Coronary artery (tissue), 2 donors: ENCODE results near the gene APCDD1L.
A peak's percentile ranks its signal among the peaks of the same experiment; 100 is the strongest.

Source experiments
- DNase-seq: peaks from one replicate; pipeline ENCODE4 v3.0.0-alpha.2; 2017; ENCODE audit warnings: low spot score
- H3K27ac ChIP-seq, 2 donors: fragments of 200-600 bp; sonication (generic); one replicate each; pipeline ENCODE4 v1.5.1; 2016 to 2019
- H3K4me3 ChIP-seq: fragments of 200-600 bp; sonication (generic); 2 replicates; pipeline ENCODE4 v1.5.1; 2016; ENCODE audit warnings: mild to moderate bottlenecking, moderate library complexity
- TF ChIP-seq, protein P1 (sequence below): fragments of 200-600 bp; sonication (generic); IDR thresholded peaks from one replicate; pipeline ENCODE4 v1.5.1; 2019; ENCODE audit warnings: antibody characterized with exemption

The APCDD1L gene

DNA sequence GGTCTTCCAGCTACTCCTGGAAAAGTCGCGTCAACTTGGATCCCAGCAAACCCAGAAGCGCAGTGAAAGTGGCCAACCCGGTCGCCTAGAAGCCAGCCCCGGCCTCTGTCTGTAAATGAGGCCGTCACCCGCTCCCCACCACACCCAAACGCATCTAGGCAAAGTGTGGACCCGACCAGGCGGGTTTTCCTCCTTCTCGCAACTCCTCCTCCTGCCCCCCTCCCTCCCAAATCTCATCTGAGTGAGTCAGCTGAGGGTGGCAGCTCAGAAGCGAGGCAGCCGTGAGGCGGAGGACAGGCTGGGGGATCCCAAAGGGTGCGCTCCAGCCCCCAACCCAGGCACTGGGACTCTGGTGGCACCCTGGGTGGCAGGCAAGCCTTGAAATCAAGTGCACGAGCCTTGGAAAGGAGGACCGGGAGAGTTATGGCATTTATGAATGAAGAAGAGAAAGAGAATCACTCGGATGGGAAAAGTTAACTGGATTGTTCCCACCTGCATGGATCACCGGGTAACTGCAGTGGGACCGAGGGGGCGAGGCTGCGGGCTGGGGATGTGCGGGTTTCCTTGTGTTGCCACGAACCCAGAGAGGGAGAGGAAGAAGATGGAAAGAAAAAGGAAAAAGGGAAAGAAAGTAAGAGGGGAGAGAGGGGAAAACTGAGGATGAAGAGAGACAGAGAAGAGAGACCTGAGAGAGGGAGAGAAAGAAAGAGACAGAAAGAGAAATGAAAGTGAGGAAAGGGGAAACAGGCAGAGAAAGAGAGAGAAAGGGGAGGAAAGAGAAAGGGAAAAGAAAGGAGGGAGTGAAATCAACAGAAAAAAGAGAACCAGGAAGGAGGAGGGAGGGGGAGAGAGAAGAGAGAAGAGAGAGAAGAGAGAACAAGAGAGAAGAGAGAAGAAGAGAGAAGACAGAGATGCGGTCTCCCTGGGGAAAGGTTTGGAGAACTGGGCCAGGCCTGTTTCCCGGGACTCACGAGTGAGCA is at the start of gene APCDD1L:
Gene APCDD1L, minus strand, starts transcription at position 167 of the 980 bp plus-strand sequence. CDS start 692 bp downstream, outside the sequence.
- Histone ChIP-seq H3K4me3 (peak within 1 kb of the TSS; percentile 59), H3K27ac (no peak within 1 kb of the TSS)
- TF ChIP-seq, protein P1, sequence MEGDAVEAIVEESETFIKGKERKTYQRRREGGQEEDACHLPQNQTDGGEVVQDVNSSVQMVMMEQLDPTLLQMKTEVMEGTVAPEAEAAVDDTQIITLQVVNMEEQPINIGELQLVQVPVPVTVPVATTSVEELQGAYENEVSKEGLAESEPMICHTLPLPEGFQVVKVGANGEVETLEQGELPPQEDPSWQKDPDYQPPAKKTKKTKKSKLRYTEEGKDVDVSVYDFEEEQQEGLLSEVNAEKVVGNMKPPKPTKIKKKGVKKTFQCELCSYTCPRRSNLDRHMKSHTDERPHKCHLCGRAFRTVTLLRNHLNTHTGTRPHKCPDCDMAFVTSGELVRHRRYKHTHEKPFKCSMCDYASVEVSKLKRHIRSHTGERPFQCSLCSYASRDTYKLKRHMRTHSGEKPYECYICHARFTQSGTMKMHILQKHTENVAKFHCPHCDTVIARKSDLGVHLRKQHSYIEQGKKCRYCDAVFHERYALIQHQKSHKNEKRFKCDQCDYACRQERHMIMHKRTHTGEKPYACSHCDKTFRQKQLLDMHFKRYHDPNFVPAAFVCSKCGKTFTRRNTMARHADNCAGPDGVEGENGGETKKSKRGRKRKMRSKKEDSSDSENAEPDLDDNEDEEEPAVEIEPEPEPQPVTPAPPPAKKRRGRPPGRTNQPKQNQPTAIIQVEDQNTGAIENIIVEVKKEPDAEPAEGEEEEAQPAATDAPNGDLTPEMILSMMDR = no peak
- no peak for DNase-seq

DNA sequence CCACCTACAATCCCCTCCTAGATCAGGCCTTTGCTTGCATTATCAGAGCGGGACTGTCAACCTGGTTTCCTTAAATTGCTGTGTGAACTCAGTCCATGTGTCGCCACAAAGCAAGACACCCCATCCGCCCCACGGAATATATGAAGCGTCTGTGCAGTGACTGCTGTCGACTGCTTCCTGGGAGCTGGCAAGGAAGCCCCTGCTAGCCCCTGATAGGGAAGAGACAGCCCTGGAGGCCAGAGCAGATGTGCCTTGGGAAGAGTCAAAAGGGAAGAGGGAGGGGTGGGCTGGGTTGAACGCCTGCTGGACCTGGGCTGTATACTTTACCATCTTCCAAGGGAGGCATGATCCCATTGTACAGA is 44.1 kb upstream of the APCDD1L start:
- H3K27ac ChIP-seq = no peak overlapping the region
- H3K4me3 ChIP-seq = no peak overlapping the region
- no peak for DNase-seq
- TF ChIP-seq, protein P1 = no peak

DNA sequence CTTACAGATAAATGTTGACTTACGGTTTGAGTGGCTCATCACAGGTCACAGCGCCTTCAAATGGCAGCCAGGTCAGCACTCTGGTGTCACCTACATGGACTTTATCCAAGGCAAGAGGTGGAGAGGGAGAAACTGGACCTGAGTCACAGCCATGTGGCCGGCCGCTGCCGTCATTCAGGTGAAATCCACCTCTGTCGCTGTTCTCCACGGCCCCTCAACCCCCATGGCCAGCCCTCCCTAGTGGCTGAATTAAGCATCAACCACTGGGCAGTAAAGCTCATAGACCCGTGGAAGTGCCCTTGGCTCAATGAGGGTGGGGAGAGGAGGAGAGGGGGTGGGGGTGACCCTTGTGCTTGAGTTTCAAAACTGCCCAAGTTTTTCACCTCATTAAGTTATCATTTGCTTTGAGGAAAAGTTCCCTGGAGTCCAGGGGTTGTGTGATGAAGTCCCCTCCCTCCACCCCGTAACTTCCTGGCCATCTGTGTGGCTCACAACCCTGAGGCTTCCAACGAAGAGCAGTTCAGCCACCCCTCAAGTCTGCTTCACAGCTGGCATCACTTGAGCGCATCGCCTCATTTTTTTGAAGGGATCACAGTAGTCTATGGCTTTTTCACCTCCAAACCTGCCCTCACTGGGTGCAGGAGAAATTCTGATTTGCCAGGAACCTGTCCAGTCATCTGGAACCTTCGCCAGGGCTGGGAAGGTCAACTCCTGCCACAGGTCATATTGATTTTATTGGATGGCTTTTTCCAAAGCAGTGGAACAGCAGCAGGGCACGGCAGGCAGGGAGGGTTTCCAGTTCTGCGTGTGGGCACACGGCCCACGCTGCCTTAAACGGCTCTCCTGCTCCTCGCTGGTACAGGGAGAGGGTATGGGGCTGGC is 43.5 kb upstream of the APCDD1L start:
- no peak overlapping the region for H3K4me3 ChIP-seq
- no peak overlapping the region for H3K27ac ChIP-seq
- TF ChIP-seq, protein P1 = no peak
- no peak for DNase-seq

GRCh38 chr20:58557733-58558342 is 42.6 kb upstream of the APCDD1L start:
- Histone ChIP-seq H3K27ac (no peak overlapping the region), H3K4me3 (no peak overlapping the region)
- no peak for DNase-seq
- TF ChIP-seq, protein P1 = no peak

GRCh38 chr20:58556961-58557360 is 41.8 kb upstream of the APCDD1L start:
- TF ChIP-seq, protein P1 = no peak
- Histone ChIP-seq H3K4me3 (no peak overlapping the region), H3K27ac (no peak overlapping the region)
- DNase-seq = no peak

- Histone ChIP-seq H3K27ac (no peak overlapping the region), H3K4me3 (no peak overlapping the region)
- TF ChIP-seq, protein P1 = no peak
- peak; percentile 35 for DNase-seq
Observed at GRCh38 chr20:58555078-58555765, 40.0 kb upstream of the APCDD1L start.
